HG02852 (cell line): ENCODE measurements around the gene HK3.

Source experiments
- ATAC-seq: cut with Tn5 transposase; IDR thresholded peaks from one replicate; pipeline ENCODE4 v1.9.1; 2021; ENCODE audit warnings: mild to moderate bottlenecking, moderate library complexity; ENCODE audit not compliant: unreplicated experiment

HK3 gene

GRCh38 chr5:176902102-176902814, 3.1 kb upstream of the HK3 start:
- no peak for ATAC-seq

- peak; percentile 72 for ATAC-seq
Measured at GRCh38 chr5:176901260-176902101, 2.3 kb upstream of the HK3 start.

- no peak for ATAC-seq
Measured at GRCh38 chr5:176900780-176901204, 1.6 kb upstream of the HK3 start.

- no peak for ATAC-seq
Measured at GRCh38 chr5:176899946-176900779, 1.0 kb upstream of the HK3 start.

GRCh38 chr5:176897263-176897662, 1.9 kb downstream of the HK3 start:
- no peak for ATAC-seq

- no peak for ATAC-seq
Measured at GRCh38 chr5:176895831-176896230, 3.3 kb downstream of the HK3 start.

GRCh38 chr5:176894298-176894697, 4.8 kb downstream of the HK3 start:
- ATAC-seq: no peak

GRCh38 chr5:176892663-176893062, 6.5 kb downstream of the HK3 start:
- no peak for ATAC-seq

- ATAC-seq: no peak
Measured at GRCh38 chr5:176891331-176891958, 7.7 kb downstream of the HK3 start.

- no peak for ATAC-seq
Measured at GRCh38 chr5:176890455-176891330, 8.5 kb downstream of the HK3 start.

- no peak for ATAC-seq
Measured at GRCh38 chr5:176889321-176890280, 9.5 kb downstream of the HK3 start.

GRCh38 chr5:176888865-176889165, 10.3 kb downstream of the HK3 start:
- no peak for ATAC-seq

- no peak for ATAC-seq
Measured at GRCh38 chr5:176888016-176888864, 10.9 kb downstream of the HK3 start.

GRCh38 chr5:176887252-176887849, 11.8 kb downstream of the HK3 start:
- ATAC-seq: no peak

- ATAC-seq: no peak
Measured at GRCh38 chr5:176886336-176887251, 12.6 kb downstream of the HK3 start.

GRCh38 chr5:176884571-176884890, 14.6 kb downstream of the HK3 start:
- no peak for ATAC-seq
